ENCODE measurements around the gene HSP90AB1.

GRCh38 chr6:44286285-44286565, 39.3 kb downstream of the HSP90AB1 start:
- TF ChIP-seq POLR2A (IDR thresholded peaks at IDR 0.05): no peak
- TF ChIP-seq, protein P1, sequence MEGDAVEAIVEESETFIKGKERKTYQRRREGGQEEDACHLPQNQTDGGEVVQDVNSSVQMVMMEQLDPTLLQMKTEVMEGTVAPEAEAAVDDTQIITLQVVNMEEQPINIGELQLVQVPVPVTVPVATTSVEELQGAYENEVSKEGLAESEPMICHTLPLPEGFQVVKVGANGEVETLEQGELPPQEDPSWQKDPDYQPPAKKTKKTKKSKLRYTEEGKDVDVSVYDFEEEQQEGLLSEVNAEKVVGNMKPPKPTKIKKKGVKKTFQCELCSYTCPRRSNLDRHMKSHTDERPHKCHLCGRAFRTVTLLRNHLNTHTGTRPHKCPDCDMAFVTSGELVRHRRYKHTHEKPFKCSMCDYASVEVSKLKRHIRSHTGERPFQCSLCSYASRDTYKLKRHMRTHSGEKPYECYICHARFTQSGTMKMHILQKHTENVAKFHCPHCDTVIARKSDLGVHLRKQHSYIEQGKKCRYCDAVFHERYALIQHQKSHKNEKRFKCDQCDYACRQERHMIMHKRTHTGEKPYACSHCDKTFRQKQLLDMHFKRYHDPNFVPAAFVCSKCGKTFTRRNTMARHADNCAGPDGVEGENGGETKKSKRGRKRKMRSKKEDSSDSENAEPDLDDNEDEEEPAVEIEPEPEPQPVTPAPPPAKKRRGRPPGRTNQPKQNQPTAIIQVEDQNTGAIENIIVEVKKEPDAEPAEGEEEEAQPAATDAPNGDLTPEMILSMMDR (IDR thresholded peaks at IDR 0.05): no peak

Measured in heart left ventricle (tissue), 13 donors.